Stimulated activated effector memory CD8-positive, alpha-beta T cell treated with anti-CD3 and anti-CD28 coated beads, Interleukin-12 subunit alpha, Interleukin-12 subunit beta, amount 100 ng/mL, for 72 hours (primary cell): Measurements from ENCODE around the gene CDKAL1.
A peak's percentile ranks its signal among the peaks of the same experiment; 100 is the strongest.

Experiments
- ATAC-seq: fragments of 150-1000 bp; cut with Tn5 transposase; 2 replicates; pipeline ENCODE4 v1.10.0; 2021
- DNase-seq, 2 donors: peaks; one replicate each; pipeline ENCODE4 v3.0.0; 2021 to 2022; ENCODE audit warnings: low spot score in 2 of 2
- H3K27ac Mint-ChIP-seq: one replicate; pipeline ENCODE4 v1.8.0; 2022; ENCODE audit warnings: mild to moderate bottlenecking, mixed read lengths
- H3K36me3 Mint-ChIP-seq: one replicate; pipeline ENCODE4 v1.8.0; 2022; ENCODE audit warnings: mild to moderate bottlenecking, mixed read lengths
- H3K4me1 Mint-ChIP-seq: one replicate; pipeline ENCODE4 v1.8.0; 2022; ENCODE audit warnings: mixed read lengths
- H3K4me3 Mint-ChIP-seq: one replicate; pipeline ENCODE4 v1.8.0; 2022; ENCODE audit warnings: mild to moderate bottlenecking, mixed read lengths
- H3K9me3 Mint-ChIP-seq: one replicate; pipeline ENCODE4 v1.8.0; 2022; ENCODE audit warnings: mixed read lengths

Gene CDKAL1

GRCh38 chr6:21204951-21205350, 670.7 kb downstream of the CDKAL1 start:
- Mint-ChIP-seq H3K36me3 (peaks cover 27% of the 10 kb centered on the region), H3K27ac (no peak overlapping the region), H3K4me1 (no peaks in the 10 kb centered on the region), H3K4me3 (no peak overlapping the region), H3K9me3 (peaks cover 2% of the 10 kb centered on the region)
- DNase-seq = no peak
- no peak for ATAC-seq

- no peak for ATAC-seq
- Mint-ChIP-seq H3K27ac (no peak overlapping the region), H3K4me3 (no peak overlapping the region), H3K36me3 (peaks cover 19% of the 10 kb centered on the region), H3K4me1 (no peaks in the 10 kb centered on the region), H3K9me3 (peaks cover 2% of the 10 kb centered on the region)
- DNase-seq = no peak
These were observed 674.0 kb downstream of the CDKAL1 start for GRCh38 chr6:21208081-21208795.

- Mint-ChIP-seq H3K9me3 (peaks cover 2% of the 10 kb centered on the region), H3K4me1 (no peaks in the 10 kb centered on the region), H3K27ac (no peak overlapping the region), H3K4me3 (no peak overlapping the region), H3K36me3 (peaks cover 13% of the 10 kb centered on the region)
- no peak for ATAC-seq
- no peak for DNase-seq
These were observed 674.5 kb downstream of the CDKAL1 start for GRCh38 chr6:21208796-21209186.

- ATAC-seq (no peak), DNase-seq (no peak)
- no peaks in the 10 kb centered on the region for H3K36me3 Mint-ChIP-seq
- H3K27ac Mint-ChIP-seq = no peak overlapping the region
- no peak overlapping the region for H3K4me3 Mint-ChIP-seq
- no peaks in the 10 kb centered on the region for H3K4me1 Mint-ChIP-seq
- no peaks in the 10 kb centered on the region for H3K9me3 Mint-ChIP-seq
These were observed 679.2 kb downstream of the CDKAL1 start for GRCh38 chr6:21213492-21213891.

GRCh38 chr6:21214738-21215448, 680.6 kb downstream of the CDKAL1 start:
- ATAC-seq = no peak
- Mint-ChIP-seq H3K4me3 (no peak overlapping the region), H3K9me3 (no peaks in the 10 kb centered on the region)

GRCh38 chr6:21219241-21219640, 685.0 kb downstream of the CDKAL1 start:
- H3K4me3 Mint-ChIP-seq = no peak overlapping the region
- H3K36me3 Mint-ChIP-seq = no peaks in the 10 kb centered on the region
- no peak overlapping the region for H3K27ac Mint-ChIP-seq
- no peaks in the 10 kb centered on the region for H3K9me3 Mint-ChIP-seq
- no peaks in the 10 kb centered on the region for H3K4me1 Mint-ChIP-seq
- ATAC-seq = no peak
- no peak for DNase-seq

More at GRCh38 chr6:21214738-21215448, 680.6 kb downstream of the CDKAL1 start:
- Mint-ChIP-seq H3K27ac (no peak overlapping the region), H3K36me3 (no peaks in the 10 kb centered on the region), H3K4me1 (no peaks in the 10 kb centered on the region)
- no peak for DNase-seq

- H3K4me1 Mint-ChIP-seq = no peaks in the 10 kb centered on the region
- no peak for DNase-seq
- no peak overlapping the region for H3K27ac Mint-ChIP-seq
These were observed 685.6 kb downstream of the CDKAL1 start for GRCh38 chr6:21219856-21220255.

GRCh38 chr6:21220271-21220987, 686.2 kb downstream of the CDKAL1 start:
- no peak overlapping the region for H3K4me3 Mint-ChIP-seq
- H3K4me1 Mint-ChIP-seq = no peaks in the 10 kb centered on the region
- H3K27ac Mint-ChIP-seq = no peak overlapping the region
- DNase-seq (no peak), ATAC-seq (no peak)
- H3K36me3 Mint-ChIP-seq = no peaks in the 10 kb centered on the region
- no peaks in the 10 kb centered on the region for H3K9me3 Mint-ChIP-seq

More at GRCh38 chr6:21219856-21220255, 685.6 kb downstream of the CDKAL1 start:
- H3K4me3 Mint-ChIP-seq = no peak overlapping the region
- ATAC-seq = no peak
- no peaks in the 10 kb centered on the region for H3K36me3 Mint-ChIP-seq
- H3K9me3 Mint-ChIP-seq = no peaks in the 10 kb centered on the region

GRCh38 chr6:21222656-21223055, 688.4 kb downstream of the CDKAL1 start:
- no peaks in the 10 kb centered on the region for H3K36me3 Mint-ChIP-seq
- H3K4me1 Mint-ChIP-seq = no peaks in the 10 kb centered on the region
- no peak overlapping the region for H3K4me3 Mint-ChIP-seq
- DNase-seq (no peak), ATAC-seq (no peak)
- H3K27ac Mint-ChIP-seq = no peak overlapping the region
- no peaks in the 10 kb centered on the region for H3K9me3 Mint-ChIP-seq

GRCh38 chr6:21225912-21226311, 691.7 kb downstream of the CDKAL1 start:
- no peak for DNase-seq
- H3K27ac Mint-ChIP-seq = no peak overlapping the region
- no peaks in the 10 kb centered on the region for H3K4me1 Mint-ChIP-seq
- peaks cover 4% of the 10 kb centered on the region for H3K36me3 Mint-ChIP-seq
- H3K4me3 Mint-ChIP-seq = no peak overlapping the region
- H3K9me3 Mint-ChIP-seq = no peaks in the 10 kb centered on the region
- ATAC-seq = no peak

GRCh38 chr6:21227486-21227885, 693.2 kb downstream of the CDKAL1 start:
- Mint-ChIP-seq H3K27ac (no peak overlapping the region), H3K9me3 (no peaks in the 10 kb centered on the region), H3K36me3 (peaks cover 20% of the 10 kb centered on the region), H3K4me3 (no peak overlapping the region), H3K4me1 (no peaks in the 10 kb centered on the region)
- ATAC-seq (no peak), DNase-seq (no peak)

- Mint-ChIP-seq H3K27ac (no peak overlapping the region), H3K4me3 (no peak overlapping the region), H3K9me3 (no peaks in the 10 kb centered on the region), H3K4me1 (no peaks in the 10 kb centered on the region), H3K36me3 (peaks cover 29% of the 10 kb centered on the region)
- ATAC-seq (no peak), DNase-seq (no peak)
These were observed 694.2 kb downstream of the CDKAL1 start for GRCh38 chr6:21228411-21228810.

GRCh38 chr6:21228876-21229460, 694.7 kb downstream of the CDKAL1 start:
- Mint-ChIP-seq H3K9me3 (no peaks in the 10 kb centered on the region), H3K4me1 (no peaks in the 10 kb centered on the region), H3K36me3 (peaks cover 31% of the 10 kb centered on the region), H3K4me3 (no peak overlapping the region), H3K27ac (no peak overlapping the region)
- no peak for DNase-seq
- no peak for ATAC-seq

GRCh38 chr6:21230536-21230935, 696.3 kb downstream of the CDKAL1 start:
- Mint-ChIP-seq H3K4me3 (no peak overlapping the region), H3K4me1 (no peaks in the 10 kb centered on the region), H3K9me3 (peaks cover 4% of the 10 kb centered on the region), H3K36me3 (peaks cover 31% of the 10 kb centered on the region), H3K27ac (no peak overlapping the region)
- ATAC-seq = no peak
- DNase-seq = no peak

GRCh38 chr6:21235162-21235561, 700.9 kb downstream of the CDKAL1 start:
- DNase-seq = no peak

More at GRCh38 chr6:21235162-21235561, 700.9 kb downstream of the CDKAL1 start:
- no peak for ATAC-seq
- H3K36me3 Mint-ChIP-seq = peaks cover 31% of the 10 kb centered on the region
- H3K4me3 Mint-ChIP-seq = no peak overlapping the region
- H3K4me1 Mint-ChIP-seq = no peaks in the 10 kb centered on the region
- H3K9me3 Mint-ChIP-seq = peaks cover 7% of the 10 kb centered on the region
- H3K27ac Mint-ChIP-seq = peak overlapping the region; percentile 0
